Neutrophil (primary cell): Measurements from ENCODE around the gene HOXC12.

ENCODE experiments used
- H3K27ac ChIP-seq: fragments of 200-600 bp; sonication (generic); 2 replicates; pipeline ENCODE4 v1.5.1; 2016; ENCODE audit warnings: mild to moderate bottlenecking, moderate library complexity
- H3K27me3 ChIP-seq: fragments of 200-600 bp; sonication (generic); 2 replicates; pipeline ENCODE4 v1.6.0; 2016; ENCODE audit warnings: mild to moderate bottlenecking
- H3K36me3 ChIP-seq: fragments of 200-600 bp; sonication (generic); 2 replicates; pipeline ENCODE4 v1.5.1; 2017
- H3K4me1 ChIP-seq, 2 experiments: fragments of 200-600 bp in 1 of 2; sonication (generic) in 1 of 2; 1 replicate in 1 of 2; 2 replicates in 1 of 2; pipeline versions ENCODE4 v1.5.1 to v1.6.1; 2013 to 2016; ENCODE audit warnings: low read depth in 1 of 2, low read length in 1 of 2, mild to moderate bottlenecking in 1 of 2, moderate library complexity in 1 of 2; ENCODE audit not compliant: control insufficient read depth in 1 of 2, insufficient read depth in 1 of 2
- H3K4me3 ChIP-seq, 2 experiments: fragments of 200-600 bp in 1 of 2; sonication (generic) in 1 of 2; 1 replicate in 1 of 2; 2 replicates in 1 of 2; pipeline ENCODE4 v1.5.1; 2013 to 2016; ENCODE audit warnings: low read depth in 1 of 2, low read length in 1 of 2, mild to moderate bottlenecking in 1 of 2, moderate library complexity in 1 of 2
- H3K9me3 ChIP-seq: fragments of 200-600 bp; sonication (generic); 2 replicates; pipeline ENCODE4 v1.5.1; 2016
- CTCF ChIP-seq: fragments of 200-600 bp; sonication (generic); IDR thresholded peaks from 2 replicates; pipeline ENCODE4 v1.5.1; 2016; ENCODE audit warnings: antibody characterized with exemption

Gene HOXC12

GRCh38 chr12:53963434-53964314 lies 9.0 kb downstream of the HOXC12 start:
- TF ChIP-seq CTCF: no peak
- Histone ChIP-seq H3K4me1 (no peaks in the 10 kb centered on the region), H3K4me3 (no peak overlapping the region), H3K9me3 (no peaks in the 10 kb centered on the region), H3K36me3 (no peaks in the 10 kb centered on the region), H3K27ac (no peak overlapping the region), H3K27me3 (peaks cover 100% of the 10 kb centered on the region)

GRCh38 chr12:53964315-53964713 lies 9.6 kb downstream of the HOXC12 start:
- Histone ChIP-seq H3K4me3 (no peak overlapping the region), H3K9me3 (no peaks in the 10 kb centered on the region), H3K4me1 (no peaks in the 10 kb centered on the region), H3K27ac (no peak overlapping the region), H3K27me3 (peaks cover 100% of the 10 kb centered on the region), H3K36me3 (no peaks in the 10 kb centered on the region)
- no peak for TF ChIP-seq CTCF

GRCh38 chr12:53965281-53966084 lies 10.8 kb downstream of the HOXC12 start:
- Histone ChIP-seq H3K27ac (no peak overlapping the region), H3K4me1 (no peaks in the 10 kb centered on the region), H3K9me3 (no peaks in the 10 kb centered on the region)

GRCh38 chr12:53966085-53966384 lies 11.3 kb downstream of the HOXC12 start:
- no peaks in the 10 kb centered on the region for H3K9me3 ChIP-seq
- peaks cover 100% of the 10 kb centered on the region for H3K27me3 ChIP-seq
- no peak overlapping the region for H3K27ac ChIP-seq
- no peak for TF ChIP-seq CTCF
- H3K4me1 ChIP-seq: no peaks in the 10 kb centered on the region
- H3K36me3 ChIP-seq: no peaks in the 10 kb centered on the region
- H3K4me3 ChIP-seq: no peak overlapping the region

More at GRCh38 chr12:53965281-53966084, 10.8 kb downstream of the HOXC12 start:
- no peak for TF ChIP-seq CTCF
- Histone ChIP-seq H3K27me3 (peaks cover 100% of the 10 kb centered on the region), H3K36me3 (no peaks in the 10 kb centered on the region), H3K4me3 (no peak overlapping the region)

GRCh38 chr12:53966385-53967133 lies 11.9 kb downstream of the HOXC12 start:
- no peaks in the 10 kb centered on the region for H3K4me1 ChIP-seq
- no peaks in the 10 kb centered on the region for H3K36me3 ChIP-seq
- no peak for TF ChIP-seq CTCF
- H3K4me3 ChIP-seq: no peak overlapping the region
- H3K27ac ChIP-seq: no peak overlapping the region
- peaks cover 100% of the 10 kb centered on the region for H3K27me3 ChIP-seq
- no peaks in the 10 kb centered on the region for H3K9me3 ChIP-seq
